Tibial nerve (tissue), 3 donors: Measurements from ENCODE around the gene MITF.

ENCODE experiments used
- CTCF ChIP-seq, 5 experiments: fragments of 200-600 bp in 3 of 5; fragments of 450-650 bp in 2 of 5; sonication (generic) in 3 of 5; IDR thresholded peaks; one replicate each; pipeline ENCODE4 v1.5.1; 2016 to 2019; ENCODE audit warnings: antibody characterized with exemption in 5 of 5, mild to moderate bottlenecking in 3 of 5, moderate library complexity in 2 of 5
- POLR2A ChIP-seq, 2 donors: fragments of 450-650 bp; IDR thresholded peaks; one replicate each; pipeline ENCODE4 v1.6.1; 2017; ENCODE audit warnings: antibody characterized with exemption in 2 of 2, mild to moderate bottlenecking in 2 of 2, moderate library complexity in 2 of 2

GRCh38 chr3:69871251-69871650 lies 132.0 kb downstream of the MITF start:
- no peak for TF ChIP-seq CTCF (IDR thresholded peaks at IDR 0.05)
- no peak for TF ChIP-seq POLR2A (IDR thresholded peaks at IDR 0.05)
